H9 (cell line): ENCODE measurements around the gene VWA3A. TPM values are rescaled to one million over a fixed set of nuclear protein-coding genes. Genes with fewer than 3 reads are reported as not detected.

Source experiments
- DNase-seq: peaks from one replicate; pipeline ENCODE4 v3.0.0-alpha.2; 2017
- H2AFZ ChIP-seq: one replicate; pipeline ENCODE4 v1.6.1; 2013; ENCODE audit warnings: mild to moderate bottlenecking, low read length, control low read depth, moderate library complexity
- H2AK5ac ChIP-seq: 2 replicates; pipeline ENCODE4 v1.6.1; 2013; ENCODE audit warnings: low read length, control low read depth, mixed read lengths; ENCODE audit not compliant: insufficient read length
- H2BK120ac ChIP-seq: one replicate; pipeline ENCODE4 v1.6.1; 2013; ENCODE audit warnings: low read depth, mild to moderate bottlenecking, low read length, control low read depth, inconsistent platforms; ENCODE audit not compliant: poor library complexity, severe bottlenecking
- H2BK12ac ChIP-seq: 2 replicates; pipeline ENCODE4 v1.6.1; 2013; ENCODE audit warnings: low read length, control low read depth, mixed read lengths, low read depth; ENCODE audit not compliant: insufficient read length
- H2BK15ac ChIP-seq: 2 replicates; pipeline ENCODE4 v1.6.1; 2013; ENCODE audit warnings: low read depth, low read length, control low read depth
- H2BK20ac ChIP-seq: one replicate; pipeline ENCODE4 v1.6.1; 2013; ENCODE audit warnings: low read depth, mild to moderate bottlenecking, low read length, control low read depth, inconsistent platforms; ENCODE audit not compliant: poor library complexity, severe bottlenecking
- H2BK5ac ChIP-seq: 2 replicates; pipeline ENCODE4 v1.6.1; 2013; ENCODE audit warnings: low read length, control low read depth, mixed read lengths; ENCODE audit not compliant: insufficient read length
- H3K14ac ChIP-seq: 2 replicates; pipeline ENCODE4 v1.6.1; 2013; ENCODE audit warnings: low read length, control low read depth; ENCODE audit not compliant: insufficient read depth
- H3K18ac ChIP-seq: 2 replicates; pipeline ENCODE4 v1.6.1; 2013; ENCODE audit warnings: low read depth, mild to moderate bottlenecking, mixed read lengths, low read length, control low read depth; ENCODE audit not compliant: insufficient read length
- H3K23ac ChIP-seq: 2 replicates; pipeline ENCODE4 v1.6.1; 2013; ENCODE audit warnings: low read length, control low read depth, mixed read lengths, low read depth; ENCODE audit not compliant: insufficient read length
- H3K23me2 ChIP-seq: 2 replicates; pipeline ENCODE4 v1.6.1; 2013; ENCODE audit warnings: low read depth, mild to moderate bottlenecking, mixed read lengths, low read length, control low read depth; ENCODE audit not compliant: insufficient read length, poor library complexity, severe bottlenecking
- H3K27ac ChIP-seq: 2 replicates; pipeline ENCODE4 v1.5.1; 2013; ENCODE audit warnings: low read length, control low read depth, mixed read lengths, low read depth; ENCODE audit not compliant: insufficient read length
- H3K27me3 ChIP-seq: 2 replicates; pipeline ENCODE4 v1.6.1; 2013; ENCODE audit warnings: low read length, control low read depth, inconsistent platforms; ENCODE audit not compliant: insufficient read depth
- H3K4ac ChIP-seq: 2 replicates; pipeline ENCODE4 v1.6.1; 2013; ENCODE audit warnings: low read depth, mild to moderate bottlenecking, control low read depth, inconsistent platforms, low read length, moderate library complexity
- H3K4me1 ChIP-seq: 2 replicates; pipeline ENCODE4 v1.6.1; 2013; ENCODE audit warnings: low read length, control low read depth, inconsistent platforms; ENCODE audit not compliant: insufficient read depth
- H3K4me2 ChIP-seq: 2 replicates; pipeline ENCODE4 v1.6.1; 2013; ENCODE audit warnings: low read length, control low read depth, mixed read lengths; ENCODE audit not compliant: insufficient read length, insufficient read depth
- H3K56ac ChIP-seq: 2 replicates; pipeline ENCODE4 v1.6.1; 2013; ENCODE audit warnings: low read depth, mild to moderate bottlenecking, mixed read lengths, low read length, control low read depth; ENCODE audit not compliant: insufficient read length
- H3K79me1 ChIP-seq: 2 replicates; pipeline ENCODE4 v1.6.1; 2013; ENCODE audit warnings: low read depth, mild to moderate bottlenecking, moderate library complexity, low read length, control low read depth, inconsistent platforms; ENCODE audit not compliant: insufficient read depth, poor library complexity, severe bottlenecking
- H3K79me2 ChIP-seq: 2 replicates; pipeline ENCODE4 v1.6.1; 2013; ENCODE audit warnings: low read length, control low read depth, inconsistent platforms; ENCODE audit not compliant: insufficient read depth
- H3K9ac ChIP-seq: 2 replicates; pipeline ENCODE4 v1.6.1; 2013; ENCODE audit warnings: low read length, control low read depth, mixed read lengths; ENCODE audit not compliant: insufficient read length; ENCODE audit errors: extremely low read depth
- H3K9me3 ChIP-seq: one replicate; pipeline ENCODE4 v1.6.1; 2013; ENCODE audit warnings: low read depth, low read length, inconsistent platforms; ENCODE audit not compliant: control insufficient read depth
- H3T11ph ChIP-seq: one replicate; pipeline ENCODE4 v1.6.1; 2013; ENCODE audit warnings: mild to moderate bottlenecking, low read length, control low read depth, inconsistent platforms
- H4K20me1 ChIP-seq: one replicate; pipeline ENCODE4 v1.6.1; 2013; ENCODE audit not compliant: control insufficient read depth, insufficient read length, insufficient read depth
- H4K5ac ChIP-seq: 2 replicates; pipeline ENCODE4 v1.6.1; 2013; ENCODE audit warnings: low read depth, mild to moderate bottlenecking, mixed read lengths, low read length, control low read depth; ENCODE audit not compliant: insufficient read length
- H4K8ac ChIP-seq: replicated peaks from 2 replicates; pipeline ENCODE4 v1.6.1; 2013; ENCODE audit warnings: low read length, control low read depth, mixed read lengths, low read depth; ENCODE audit not compliant: insufficient read length
- H4K91ac ChIP-seq: 2 replicates; pipeline ENCODE4 v1.6.1; 2013; ENCODE audit warnings: low read depth, mild to moderate bottlenecking, moderate library complexity, mixed read lengths, low read length, control low read depth; ENCODE audit not compliant: insufficient read length
- H3K27ac Mint-ChIP-seq, 3 experiments: 2 replicates in 2 of 3; 3 replicates in 1 of 3; pipeline ENCODE4 v1.8.0; 2020 to 2021; ENCODE audit warnings: mixed read lengths in 3 of 3, mild to moderate bottlenecking in 1 of 3, moderate library complexity in 1 of 3
- H3K27me3 Mint-ChIP-seq: 2 replicates; pipeline ENCODE4 v1.8.0; 2021; ENCODE audit warnings: low read depth, mild to moderate bottlenecking, moderate library complexity, mixed read lengths
- H3K36me3 Mint-ChIP-seq, 3 experiments: 2 replicates in 2 of 3; 3 replicates in 1 of 3; pipeline ENCODE4 v1.8.0; 2020 to 2021; ENCODE audit warnings: low read depth in 3 of 3, mixed read lengths in 3 of 3; ENCODE audit not compliant: insufficient read depth in 1 of 3
- H3K4me1 Mint-ChIP-seq, 2 experiments: 2 replicates each; pipeline ENCODE4 v1.8.0; 2020; ENCODE audit warnings: mixed read lengths in 2 of 2
- H3K4me3 Mint-ChIP-seq, 2 experiments: 2 replicates in 1 of 2; 3 replicates in 1 of 2; pipeline ENCODE4 v1.8.0; 2020 to 2021; ENCODE audit warnings: mild to moderate bottlenecking in 2 of 2, mixed read lengths in 2 of 2, moderate library complexity in 1 of 2
- H3K9me3 Mint-ChIP-seq, 2 experiments: 2 replicates in 1 of 2; 3 replicates in 1 of 2; pipeline ENCODE4 v1.8.0; 2020; ENCODE audit warnings: mild to moderate bottlenecking in 2 of 2, mixed read lengths in 2 of 2, moderate library complexity in 1 of 2
- CTCF ChIP-seq: fragments of 200-600 bp; sonication (generic); conservative IDR thresholded peaks from 3 replicates; pipeline ENCODE4 v1.8.0; 2021; ENCODE audit warnings: antibody characterized with exemption, mild to moderate bottlenecking
- WGBS: extraction: QIAGEN DNeasy Blood & Tissue Kit; methylation state at CpG from one replicate; pipeline ENCODE4 v1.1.7; 2013; ENCODE audit warnings: missing lambda C conversion rate, low lambda C conversion rate, mixed read lengths; ENCODE audit not compliant: insufficient read length; ENCODE audit errors: extremely low coverage; 5-methylcytosine and 5-hydroxymethylcytosine counted together
- total RNA-seq: library from RNA; stranded (reverse); gene quantifications from 2 replicates; pipeline ENCODE4 v1.2.1, GENCODE V29; 2021

Gene VWA3A
- total RNA-seq, 1 experiment from 2014 or later, result not detected

GRCh38 chr16:22174642-22175041 is 82.3 kb downstream of the VWA3A start:
- no peak overlapping the region for H2BK20ac ChIP-seq
- H2BK120ac ChIP-seq, result no peak overlapping the region
- H4K20me1 ChIP-seq, result no peaks in the 10 kb centered on the region
- H3K27ac ChIP-seq, result no peak overlapping the region
- H3K23ac ChIP-seq, result no peak overlapping the region
- H3K9me3 ChIP-seq, result no peaks in the 10 kb centered on the region
- H2AK5ac ChIP-seq, result no peak overlapping the region
- no peak overlapping the region for H3K14ac ChIP-seq
- no peak overlapping the region for H3T11ph ChIP-seq
- H2AFZ ChIP-seq, result no peak overlapping the region
- H2BK5ac ChIP-seq, result no peak overlapping the region
- no peak overlapping the region for H2BK15ac ChIP-seq
- no peak overlapping the region for H4K8ac ChIP-seq
- H3K23me2 ChIP-seq, result no peaks in the 10 kb centered on the region
- H3K4me2 ChIP-seq, result no peak overlapping the region
- TF ChIP-seq CTCF, result no peak
- no CpG with 5 or more reads among the region's 9 CpGs for WGBS
- H4K5ac ChIP-seq, result no peak overlapping the region
- H3K4ac ChIP-seq, result no peak overlapping the region
- Mint-ChIP-seq H3K9me3 (no peaks in the 10 kb centered on the region), H3K36me3 (no peaks in the 10 kb centered on the region), H3K27ac (peak overlapping the region in 1 of 3 experiments; percentile 3; a peak in 1 of 7 replicates), H3K27me3 (no peaks in the 10 kb centered on the region), H3K4me3 (no peak overlapping the region), H3K4me1 (peaks cover 0 to 2% of the 10 kb centered on the region in 2 experiments; a peak in 2 of 4 replicates)
- no peak overlapping the region for H3K9ac ChIP-seq
- H3K27me3 ChIP-seq, result no peaks in the 10 kb centered on the region
- no peak overlapping the region for H4K91ac ChIP-seq
- no peaks in the 10 kb centered on the region for H3K4me1 ChIP-seq
- no peak overlapping the region for H3K56ac ChIP-seq
- no peaks in the 10 kb centered on the region for H3K79me1 ChIP-seq
- no peak overlapping the region for H3K18ac ChIP-seq
- DNase-seq, result no peak
- no peaks in the 10 kb centered on the region for H3K79me2 ChIP-seq
- no peak overlapping the region for H2BK12ac ChIP-seq
